SK-N-SH treated with all-trans-retinoic acid at 6 μM for 48 hours (cell line): Measurements from ENCODE around the gene DDX3X.
"Not testable (repeated sequence)": the region's sequence is repeated elsewhere in the genome, so short reads cannot be mapped to it uniquely, and the experiment has no call there.

Experiments used
- ARNTL ChIP-seq: fragments of 450-650 bp; formaldehyde crosslinking; IDR thresholded peaks from 2 replicates; pipeline ENCODE4 v1.5.0; 2020; ENCODE audit warnings: low read depth, mild to moderate bottlenecking, moderate library complexity, borderline replicate concordance
- BACH2 ChIP-seq: fragments of 250-450 bp; sonication (Bioruptor Pico); IDR thresholded peaks from 2 replicates; pipeline ENCODE4 v1.9.0; 2021; ENCODE audit warnings: mild to moderate bottlenecking, borderline replicate concordance
- CREB5 ChIP-seq: fragments of 250-450 bp; sonication (Bioruptor Pico); IDR thresholded peaks from 2 replicates; pipeline ENCODE4 v1.5.1; 2020; ENCODE audit warnings: low read depth, mild to moderate bottlenecking, moderate library complexity
- CSDC2 ChIP-seq: fragments of 250-450 bp; sonication (Bioruptor Pico); IDR thresholded peaks from 2 replicates; pipeline ENCODE4 v1.5.0; 2020; ENCODE audit warnings: mild to moderate bottlenecking, moderate library complexity
- ESRRG ChIP-seq: fragments of 250-450 bp; sonication (Bioruptor Pico); IDR thresholded peaks from 2 replicates; pipeline ENCODE4 v1.6.1; 2021; ENCODE audit warnings: mild to moderate bottlenecking
- GLIS3 ChIP-seq: fragments of 250-450 bp; sonication (Bioruptor Pico); IDR thresholded peaks from 2 replicates; pipeline ENCODE4 v1.5.0; 2020; ENCODE audit warnings: mild to moderate bottlenecking, moderate library complexity
- PATZ1 ChIP-seq: fragments of 250-450 bp; sonication (Bioruptor Pico); IDR thresholded peaks from 2 replicates; pipeline ENCODE4 v1.8.0; 2020; ENCODE audit warnings: mild to moderate bottlenecking, moderate library complexity, borderline replicate concordance
- PPARA ChIP-seq: fragments of 250-450 bp; sonication (Bioruptor Pico); IDR thresholded peaks from 2 replicates; pipeline ENCODE4 v1.5.0; 2020; ENCODE audit warnings: mild to moderate bottlenecking, borderline replicate concordance
- RARB ChIP-seq: fragments of 250-450 bp; sonication (Bioruptor Pico); IDR thresholded peaks from 2 replicates; pipeline ENCODE4 v1.8.0; 2021; ENCODE audit warnings: mild to moderate bottlenecking, moderate library complexity
- ZC3H10 ChIP-seq: fragments of 250-450 bp; sonication (Bioruptor Pico); IDR thresholded peaks from 2 replicates; pipeline ENCODE4 v1.5.1; 2021; ENCODE audit warnings: mild to moderate bottlenecking, moderate library complexity
- ZFP3 ChIP-seq: fragments of 250-450 bp; sonication (Bioruptor Pico); IDR thresholded peaks from 2 replicates; pipeline ENCODE4 v1.5.0; 2020; ENCODE audit warnings: mild to moderate bottlenecking, moderate library complexity
- ZNF565 ChIP-seq: fragments of 450-650 bp; formaldehyde crosslinking; conservative IDR thresholded peaks from 2 replicates; pipeline ENCODE4 v1.5.0; 2020; ENCODE audit warnings: low read depth, mild to moderate bottlenecking, moderate library complexity
- ZNF70 ChIP-seq: fragments of 450-650 bp; formaldehyde crosslinking; IDR thresholded peaks from 2 replicates; pipeline ENCODE4 v1.5.0; 2020; ENCODE audit warnings: mild to moderate bottlenecking, moderate library complexity

DNA sequence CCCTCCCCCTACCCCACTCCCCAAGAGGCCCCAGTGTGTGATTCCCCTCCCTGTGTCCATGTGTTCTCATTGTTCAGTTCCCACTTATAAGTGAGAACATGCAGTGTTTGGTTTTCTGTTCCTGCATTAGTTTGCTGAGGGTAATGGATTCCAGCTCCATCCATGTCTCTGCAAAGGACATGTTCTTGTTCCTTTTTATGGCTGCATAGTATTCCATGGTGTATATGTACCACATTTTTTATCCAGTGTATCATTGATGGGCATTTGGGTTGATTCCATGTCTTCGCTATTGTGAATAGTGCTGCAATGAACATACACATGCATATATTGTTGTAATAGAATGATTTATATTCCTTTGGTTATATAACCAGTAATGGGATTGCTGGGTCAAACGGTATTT, 68.6 kb downstream of the DDX3X start:
- not testable (repeated sequence) for TF ChIP-seq PPARA (CRISPR knock-in tag); RARB; PATZ1; ZNF70; GLIS3 (CRISPR knock-in tag); CREB5 (CRISPR knock-in tag); CSDC2 (CRISPR knock-in tag); ZC3H10 (CRISPR knock-in tag); ESRRG (CRISPR knock-in tag); ARNTL (CRISPR knock-in tag); ZNF565 (CRISPR knock-in tag); ZFP3 (CRISPR knock-in tag); BACH2 (CRISPR knock-in tag)
